Keratinocyte (primary cell): ENCODE measurements around the gene ZNF107. TPM values are rescaled to one million over a fixed set of nuclear protein-coding genes. Genes with fewer than 3 reads are reported as not detected.

Experiments
- DNase-seq: peaks from one replicate; pipeline ENCODE4 v3.0.0-alpha.2; 2011; ENCODE audit warnings: low read depth, missing footprints, low spot score
- FAIRE-seq: peaks from 2 replicates; lab custom pipeline; 2011; peaks lifted over from hg19 to GRCh38; lab: Jason Lieb, UNC
- H2AFZ ChIP-seq: 2 replicates; pipeline ENCODE4 v1.6.0; 2012; ENCODE audit warnings: low read length, control low read depth, inconsistent platforms; ENCODE audit not compliant: control insufficient read depth
- H3K27ac ChIP-seq: 2 replicates; pipeline ENCODE4 v1.5.1; 2011; ENCODE audit warnings: low read length; ENCODE audit not compliant: control insufficient read depth, insufficient read depth
- H3K27me3 ChIP-seq: 3 replicates; pipeline ENCODE4 v1.6.0; 2011; ENCODE audit warnings: low read length; ENCODE audit not compliant: control insufficient read depth, insufficient read depth; ENCODE audit errors: extremely low read depth
- H3K36me3 ChIP-seq, 2 experiments: 2 replicates in 1 of 2; 3 replicates in 1 of 2; pipeline ENCODE4 v1.5.1; 2011; ENCODE audit warnings: low read length in 2 of 2, mild to moderate bottlenecking in 1 of 2; ENCODE audit not compliant: control insufficient read depth in 2 of 2, insufficient read depth in 2 of 2; ENCODE audit errors: extremely low read depth in 1 of 2
- H3K4me1 ChIP-seq: 3 replicates; pipeline ENCODE4 v1.5.1; 2011; ENCODE audit warnings: low read length; ENCODE audit not compliant: control insufficient read depth, insufficient read depth; ENCODE audit errors: extremely low read depth
- H3K4me2 ChIP-seq: 3 replicates; pipeline ENCODE4 v1.6.0; 2011; ENCODE audit warnings: low read depth, low read length; ENCODE audit not compliant: control insufficient read depth, insufficient read depth; ENCODE audit errors: extremely low read depth
- H3K4me3 ChIP-seq, 3 experiments: fragments of 200-600 bp in 1 of 3; sonication (generic) in 1 of 3; 2 replicates in 2 of 3; 3 replicates in 1 of 3; pipeline ENCODE4 v1.5.1; 2011 to 2016; ENCODE audit warnings: low read length in 3 of 3, mild to moderate bottlenecking in 3 of 3, control low read depth in 2 of 3, inconsistent platforms in 1 of 3, low read depth in 1 of 3, mixed read lengths in 1 of 3, mixed run types in 1 of 3, moderate library complexity in 1 of 3; ENCODE audit not compliant: control insufficient read depth in 2 of 3, insufficient read depth in 2 of 3; ENCODE audit errors: extremely low read depth in 1 of 3
- H3K79me2 ChIP-seq: 2 replicates; pipeline ENCODE4 v1.6.0; 2012; ENCODE audit warnings: low read length; ENCODE audit not compliant: control insufficient read depth, insufficient read depth
- H3K9ac ChIP-seq: 3 replicates; pipeline ENCODE4 v1.6.0; 2011; ENCODE audit warnings: low read length; ENCODE audit not compliant: control insufficient read depth, insufficient read depth; ENCODE audit errors: extremely low read depth
- H3K9me1 ChIP-seq: 3 replicates; pipeline ENCODE4 v1.6.0; 2011; ENCODE audit warnings: low read length; ENCODE audit not compliant: control insufficient read depth, insufficient read depth; ENCODE audit errors: extremely low read depth
- H3K9me3 ChIP-seq: 2 replicates; pipeline ENCODE4 v1.5.1; 2012; ENCODE audit warnings: low read depth, low read length; ENCODE audit not compliant: control insufficient read depth
- H4K20me1 ChIP-seq: 3 replicates; pipeline ENCODE4 v1.6.0; 2011; ENCODE audit warnings: low read length; ENCODE audit not compliant: control insufficient read depth, insufficient read depth; ENCODE audit errors: extremely low read depth
- CTCF ChIP-seq, 3 experiments: IDR thresholded peaks in 1 of 3; conservative IDR thresholded peaks in 1 of 3; optimal IDR thresholded peaks in 1 of 3; 2 replicates in 2 of 3; 3 replicates in 1 of 3; pipeline versions ENCODE3 to v1.5.1; 2011; ENCODE audit warnings: low read length in 3 of 3, mild to moderate bottlenecking in 3 of 3, moderate library complexity in 2 of 3, control low read depth in 1 of 3, inconsistent platforms in 1 of 3; ENCODE audit not compliant: insufficient read depth in 2 of 3; ENCODE audit errors: extremely low read depth in 1 of 3
- EZH2 ChIP-seq: IDR thresholded peaks from one replicate; pipeline ENCODE4 v1.6.1; 2012; ENCODE audit warnings: inconsistent platforms, mild to moderate bottlenecking, low read length, moderate library complexity
- dilution Hi-C: fragments of 300-500 bp; cut with MboI; formaldehyde crosslinking; loops from one replicate; pipeline ENCODE4 v1.7.0; 2020; ENCODE audit warnings: low sequenced_read_pairs; ENCODE audit not compliant: extremely low pct_ligation_motif_present
- polyA plus RNA-seq, 5 experiments: library from polyadenylated mRNA; depleted of rRNA in 3 of 5; stranded (reverse) in 3 of 5; stranded (forward) in 1 of 5; unstranded in 1 of 5; fragments of >200 nt; gene quantifications; 1 replicate in 1 of 5; 2 replicates in 3 of 5; 3 replicates in 1 of 5; pipeline versions ENCODE4 v1.2.1 to v1.2.3, GENCODE V29; 2011 to 2012; ENCODE audit warnings: missing spikeins in 2 of 5, low read depth in 1 of 5, low replicate concordance in 1 of 5

ZNF107 gene
- polyA plus RNA-seq, 1 donor (not counting 4 experiments of a cell fraction or from before 2014, with no cell fraction given) = 5.5 TPM

- no peak overlapping the region for H3K4me3 ChIP-seq
- dilution Hi-C loops = no loop called here
- H3K27ac ChIP-seq = no peak overlapping the region
- peaks cover 9 to 16% of the 10 kb centered on the region in 2 experiments for H3K36me3 ChIP-seq
- H3K9me3 ChIP-seq = no peaks in the 10 kb centered on the region
- H3K27me3 ChIP-seq = no peaks in the 10 kb centered on the region
- H4K20me1 ChIP-seq = no peaks in the 10 kb centered on the region
- no peaks in the 10 kb centered on the region for H3K9me1 ChIP-seq
- no peak overlapping the region for H3K4me2 ChIP-seq
- DNase-seq (peak; percentile 1), FAIRE-seq (no peak)
- TF ChIP-seq CTCF (optimal IDR thresholded peaks at IDR 0.05 in 1 of 3, IDR thresholded peaks at IDR 0.05 in 1 of 3, conservative IDR thresholded peaks at IDR 0.05 in 1 of 3; ENCODE audit: extremely low read depth in 1 of 3, insufficient read depth in 2 of 3, low read length in 3 of 3) (no peak), EZH2 (no peak)
- H3K4me1 ChIP-seq = no peaks in the 10 kb centered on the region
- H3K9ac ChIP-seq = no peak overlapping the region
- peaks cover 3% of the 10 kb centered on the region for H3K79me2 ChIP-seq
- H2AFZ ChIP-seq = no peak overlapping the region
These were observed 20.7 kb downstream of the ZNF107 start for GRCh38 chr7:64686493-64687184.

DNA sequence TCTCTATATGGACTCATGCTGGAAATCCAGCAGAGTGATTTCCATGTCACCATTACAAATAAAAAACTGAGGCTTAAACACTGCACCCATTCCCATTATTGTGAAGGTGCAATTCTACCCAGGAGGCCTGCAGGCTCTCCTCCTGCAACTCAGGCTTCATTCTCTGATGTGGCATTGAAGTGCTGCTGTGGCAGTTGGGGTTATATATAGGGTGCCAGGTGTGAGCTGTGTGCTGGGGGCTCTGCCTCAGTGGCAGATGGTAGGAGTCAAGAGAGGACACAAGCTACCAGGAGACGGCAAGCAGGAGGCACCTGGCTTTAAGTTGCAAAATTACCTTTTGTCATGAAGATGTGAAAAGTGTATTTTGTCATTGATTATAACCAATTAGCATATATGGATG, 21.3 kb downstream of the ZNF107 start:
- H3K4me3 ChIP-seq = no peak overlapping the region
- H3K9me1 ChIP-seq = no peaks in the 10 kb centered on the region
- peaks cover 3% of the 10 kb centered on the region for H3K79me2 ChIP-seq
- FAIRE-seq (no peak), DNase-seq (no peak)
- H3K27me3 ChIP-seq = no peaks in the 10 kb centered on the region
- dilution Hi-C loops = no loop called here
- H4K20me1 ChIP-seq = no peaks in the 10 kb centered on the region
- H3K36me3 ChIP-seq = peaks cover 9 to 17% of the 10 kb centered on the region in 2 experiments
- H2AFZ ChIP-seq = no peak overlapping the region
- no peak overlapping the region for H3K27ac ChIP-seq
- TF ChIP-seq EZH2 (no peak), CTCF (optimal IDR thresholded peaks at IDR 0.05 in 1 of 3, IDR thresholded peaks at IDR 0.05 in 1 of 3, conservative IDR thresholded peaks at IDR 0.05 in 1 of 3; ENCODE audit: extremely low read depth in 1 of 3, insufficient read depth in 2 of 3, low read length in 3 of 3) (no peak)
- no peaks in the 10 kb centered on the region for H3K4me1 ChIP-seq
- no peaks in the 10 kb centered on the region for H3K9me3 ChIP-seq
- H3K9ac ChIP-seq = no peak overlapping the region
- H3K4me2 ChIP-seq = no peak overlapping the region
